GM12873 (cell line): ENCODE results near the gene INTS3.

Source experiments
- TF ChIP-seq, protein P1 (sequence below): IDR thresholded peaks from 2 replicates; pipeline ENCODE4 v1.5.1; 2012; ENCODE audit warnings: low read depth, mild to moderate bottlenecking, moderate library complexity, low read length, control low read depth; ENCODE audit not compliant: insufficient read depth; ENCODE audit errors: missing control alignments

INTS3 gene

DNA sequence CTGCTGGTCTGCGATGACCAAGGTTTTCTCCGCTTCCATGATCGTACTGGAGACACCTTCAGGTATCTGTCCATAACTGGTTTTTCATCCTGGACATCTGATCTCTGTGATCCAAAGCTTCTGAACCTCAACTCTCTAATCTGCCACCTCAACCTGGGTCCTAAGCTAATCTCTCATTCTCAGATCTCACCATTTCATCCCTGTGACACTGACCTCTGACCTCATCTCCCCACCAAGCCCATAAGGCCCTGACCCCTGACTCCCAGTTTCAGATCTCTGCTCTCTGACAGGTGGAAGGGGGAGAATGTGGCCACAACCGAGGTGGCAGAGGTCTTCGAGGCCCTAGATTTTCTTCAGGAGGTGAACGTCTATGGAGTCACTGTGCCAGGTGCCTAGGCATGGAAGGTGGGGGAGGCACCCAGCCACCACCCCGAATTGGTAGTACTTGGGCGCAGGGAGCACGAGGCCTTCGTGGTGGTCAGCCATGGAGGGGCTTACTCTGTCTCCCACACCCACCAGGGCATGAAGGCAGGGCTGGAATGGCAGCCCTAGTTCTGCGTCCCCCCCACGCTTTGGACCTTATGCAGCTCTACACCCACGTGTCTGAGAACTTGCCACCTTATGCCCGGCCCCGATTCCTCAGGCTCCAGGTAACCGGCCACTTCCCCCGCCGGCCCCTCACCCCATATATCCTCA, 51.1 kb downstream of the INTS3 start:
- TF ChIP-seq, protein P1, sequence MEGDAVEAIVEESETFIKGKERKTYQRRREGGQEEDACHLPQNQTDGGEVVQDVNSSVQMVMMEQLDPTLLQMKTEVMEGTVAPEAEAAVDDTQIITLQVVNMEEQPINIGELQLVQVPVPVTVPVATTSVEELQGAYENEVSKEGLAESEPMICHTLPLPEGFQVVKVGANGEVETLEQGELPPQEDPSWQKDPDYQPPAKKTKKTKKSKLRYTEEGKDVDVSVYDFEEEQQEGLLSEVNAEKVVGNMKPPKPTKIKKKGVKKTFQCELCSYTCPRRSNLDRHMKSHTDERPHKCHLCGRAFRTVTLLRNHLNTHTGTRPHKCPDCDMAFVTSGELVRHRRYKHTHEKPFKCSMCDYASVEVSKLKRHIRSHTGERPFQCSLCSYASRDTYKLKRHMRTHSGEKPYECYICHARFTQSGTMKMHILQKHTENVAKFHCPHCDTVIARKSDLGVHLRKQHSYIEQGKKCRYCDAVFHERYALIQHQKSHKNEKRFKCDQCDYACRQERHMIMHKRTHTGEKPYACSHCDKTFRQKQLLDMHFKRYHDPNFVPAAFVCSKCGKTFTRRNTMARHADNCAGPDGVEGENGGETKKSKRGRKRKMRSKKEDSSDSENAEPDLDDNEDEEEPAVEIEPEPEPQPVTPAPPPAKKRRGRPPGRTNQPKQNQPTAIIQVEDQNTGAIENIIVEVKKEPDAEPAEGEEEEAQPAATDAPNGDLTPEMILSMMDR, result no peak

DNA sequence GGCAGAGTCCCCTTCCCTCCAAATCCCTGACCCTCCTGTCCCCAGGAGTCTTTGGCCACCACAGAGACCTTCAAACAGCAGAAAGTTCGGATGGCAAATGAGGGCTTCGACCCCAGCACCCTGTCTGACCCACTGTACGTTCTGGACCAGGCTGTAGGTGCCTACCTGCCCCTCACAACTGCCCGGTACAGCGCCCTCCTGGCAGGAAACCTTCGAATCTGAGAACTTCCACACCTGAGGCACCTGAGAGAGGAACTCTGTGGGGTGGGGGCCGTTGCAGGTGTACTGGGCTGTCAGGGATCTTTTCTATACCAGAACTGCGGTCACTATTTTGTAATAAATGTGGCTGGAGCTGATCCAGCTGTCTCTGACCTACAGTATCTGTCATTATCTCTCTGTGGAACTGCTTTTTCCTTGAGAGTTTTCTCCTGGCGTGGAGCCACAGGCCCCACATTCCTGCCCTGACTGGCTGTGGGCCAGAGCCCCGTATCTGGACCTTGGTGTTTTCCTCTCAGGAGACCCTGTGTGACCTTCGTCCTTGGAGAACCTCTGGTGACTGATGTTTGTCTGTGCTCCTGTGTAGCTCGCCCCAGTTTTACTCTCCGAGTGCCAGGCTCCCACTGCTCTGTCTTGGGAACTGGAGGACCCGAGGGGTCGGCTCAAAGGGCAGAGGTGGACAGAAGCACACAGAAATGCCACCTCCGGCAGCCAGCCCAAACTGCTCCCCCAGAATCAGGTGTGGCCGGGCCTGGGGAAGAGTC, 52.1 kb downstream of the INTS3 start:
- TF ChIP-seq, protein P1, result no peak

DNA sequence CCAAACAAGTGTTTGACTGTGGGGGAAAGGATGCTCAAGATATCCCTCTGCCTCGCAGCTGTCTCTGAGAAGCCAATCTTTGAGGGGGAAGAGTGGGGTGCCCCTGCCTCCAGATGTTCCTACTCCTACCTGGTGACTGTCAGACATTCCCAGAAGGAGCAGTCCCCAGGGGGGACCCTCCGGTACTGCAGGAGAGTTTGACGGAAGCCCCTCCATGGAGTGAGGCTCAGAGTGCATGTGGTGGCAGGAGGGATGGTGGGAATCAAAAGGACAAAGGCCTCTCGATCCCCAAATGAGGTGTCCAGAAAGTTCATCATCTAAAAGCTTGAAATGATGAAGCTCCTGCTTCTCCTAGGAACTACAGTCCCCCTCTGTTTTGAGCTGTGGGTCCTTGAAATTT, 52.7 kb downstream of the INTS3 start:
- TF ChIP-seq, protein P1, result no peak

DNA sequence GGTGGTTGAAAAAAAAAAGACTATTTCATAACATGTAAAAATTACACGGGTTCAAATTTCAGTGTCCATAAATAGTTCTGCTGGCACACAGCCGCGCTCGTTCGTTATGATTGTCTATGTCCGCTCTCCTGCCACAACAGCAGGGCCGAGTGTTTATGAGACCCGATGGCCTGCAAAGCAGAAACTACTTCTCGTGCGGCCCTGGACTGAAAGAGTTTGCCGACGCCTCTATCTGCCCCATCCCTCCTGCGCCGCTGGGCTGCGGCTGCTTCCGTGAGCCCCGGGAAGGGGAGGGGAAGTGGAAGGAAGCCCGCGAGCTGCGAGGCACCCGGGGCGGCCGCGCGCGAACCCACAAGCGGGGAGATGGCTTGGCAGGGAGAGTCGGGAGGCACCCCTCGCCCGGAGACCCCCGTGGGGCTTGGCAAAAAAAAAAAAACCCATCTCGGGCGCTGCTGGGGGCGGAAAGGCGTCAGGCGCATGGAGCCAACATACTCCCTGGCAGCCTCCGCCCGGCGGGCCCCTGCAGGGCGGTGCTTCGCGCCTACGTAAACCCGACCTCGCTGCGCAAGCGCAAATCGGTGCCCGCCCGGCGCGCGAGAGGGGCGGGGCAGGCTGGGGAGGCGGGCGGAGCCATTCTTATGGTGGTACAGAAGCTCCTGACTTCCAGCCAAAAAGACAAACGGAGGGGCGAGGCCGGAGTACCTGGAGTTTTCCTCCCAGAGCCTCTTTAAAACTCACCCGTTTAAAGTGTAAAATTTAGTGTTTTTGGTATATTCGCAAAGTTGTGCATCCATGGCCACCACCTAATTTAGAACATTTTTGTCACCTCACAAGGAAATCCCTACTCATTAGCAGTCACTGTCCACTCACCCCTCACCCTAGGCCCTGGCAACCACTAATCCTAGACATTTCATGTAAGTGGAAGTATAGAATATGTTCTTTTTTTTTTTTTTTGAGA, 55.7 kb downstream of the INTS3 start:
- TF ChIP-seq, protein P1, result peak; percentile 15

DNA sequence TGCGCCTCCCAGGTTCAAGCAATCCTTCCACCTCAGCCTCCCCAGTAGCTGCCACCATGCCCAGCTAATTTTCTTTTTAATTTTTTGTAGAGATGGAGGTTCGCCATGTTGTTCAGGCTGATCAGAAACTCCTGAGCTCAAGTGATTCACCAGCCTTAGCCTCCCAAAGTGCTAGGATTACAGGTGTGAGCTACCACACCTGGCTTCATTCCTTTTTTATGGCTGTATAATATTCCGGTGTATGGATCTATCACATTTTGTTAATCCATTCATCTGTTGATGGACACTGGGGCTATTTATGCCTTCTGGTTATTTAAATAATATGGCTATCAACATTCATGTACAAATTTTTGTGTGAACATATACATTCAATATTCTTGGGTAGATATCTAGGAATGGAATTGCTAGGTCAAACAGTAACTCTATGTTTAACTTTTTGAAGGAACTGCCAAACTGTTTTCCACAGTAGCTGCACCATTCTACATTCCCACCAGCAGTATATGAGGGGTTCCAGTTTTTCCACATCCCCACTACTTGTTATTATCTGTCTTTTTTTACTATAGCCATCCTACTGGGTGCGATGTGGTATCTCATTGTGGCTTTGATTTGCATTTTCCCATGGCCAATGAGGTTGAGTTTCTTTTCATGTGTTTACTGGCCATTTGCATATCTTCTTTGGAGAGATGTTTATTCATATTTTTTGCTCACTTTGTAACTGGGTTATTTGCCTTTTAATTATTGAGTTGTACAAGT, 58.4 kb downstream of the INTS3 start:
- TF ChIP-seq, protein P1, result no peak

DNA sequence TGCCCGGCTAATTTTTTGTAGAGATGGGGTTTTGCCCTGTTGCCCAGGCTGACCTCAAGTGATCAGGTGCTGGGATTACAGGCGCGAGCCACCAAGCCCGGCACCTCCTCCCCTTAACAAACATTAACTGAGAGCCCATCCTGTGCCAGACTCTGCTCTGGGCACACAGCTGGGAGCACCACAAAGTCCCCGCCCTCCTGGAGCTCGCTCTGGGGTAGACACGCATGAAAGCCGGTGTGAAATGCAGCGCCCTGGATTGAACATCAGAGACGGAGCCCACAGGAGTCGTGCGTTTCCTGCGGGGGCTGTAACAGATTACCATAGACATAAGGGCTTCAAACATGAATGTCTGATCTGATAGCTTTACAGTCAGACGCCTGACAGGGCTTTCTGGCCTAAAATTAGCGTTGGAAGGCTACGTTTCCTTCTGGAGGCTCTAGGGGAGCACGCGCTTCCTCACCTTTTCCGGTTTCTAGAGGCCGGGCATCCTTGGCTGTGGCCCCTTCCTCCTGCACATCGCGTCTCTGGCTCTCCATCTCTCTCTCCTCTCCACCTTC, 61.7 kb downstream of the INTS3 start:
- TF ChIP-seq, protein P1, result no peak
